ENCODE results near the gene BANK1.

DNA sequence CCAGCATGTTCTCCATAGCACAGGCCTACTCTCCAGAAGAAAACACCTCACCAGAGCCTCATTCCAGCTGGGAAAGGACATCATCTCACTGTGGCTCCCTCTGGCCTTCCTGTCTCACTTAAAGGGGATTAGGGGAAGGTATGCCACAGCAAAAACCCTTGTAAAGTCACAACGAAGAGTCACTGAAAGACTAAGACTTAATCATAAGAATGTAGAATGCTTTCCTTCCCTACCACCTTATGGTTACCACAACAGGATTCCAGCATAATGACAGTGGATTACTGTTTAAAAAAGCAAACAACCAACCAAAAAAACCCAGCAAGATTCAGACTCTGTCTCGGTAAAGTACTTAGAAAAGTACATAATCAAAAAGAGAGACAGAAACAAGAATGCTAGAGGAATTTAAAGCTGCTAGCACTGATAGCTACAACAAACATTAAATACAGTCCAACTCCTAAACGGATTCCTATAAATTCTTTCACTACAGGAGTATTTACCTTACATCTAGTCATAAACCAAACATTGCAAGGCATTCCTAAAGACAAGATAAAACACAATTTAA, 75.1 kb downstream of the BANK1 start:
- TF ChIP-seq, protein P1, sequence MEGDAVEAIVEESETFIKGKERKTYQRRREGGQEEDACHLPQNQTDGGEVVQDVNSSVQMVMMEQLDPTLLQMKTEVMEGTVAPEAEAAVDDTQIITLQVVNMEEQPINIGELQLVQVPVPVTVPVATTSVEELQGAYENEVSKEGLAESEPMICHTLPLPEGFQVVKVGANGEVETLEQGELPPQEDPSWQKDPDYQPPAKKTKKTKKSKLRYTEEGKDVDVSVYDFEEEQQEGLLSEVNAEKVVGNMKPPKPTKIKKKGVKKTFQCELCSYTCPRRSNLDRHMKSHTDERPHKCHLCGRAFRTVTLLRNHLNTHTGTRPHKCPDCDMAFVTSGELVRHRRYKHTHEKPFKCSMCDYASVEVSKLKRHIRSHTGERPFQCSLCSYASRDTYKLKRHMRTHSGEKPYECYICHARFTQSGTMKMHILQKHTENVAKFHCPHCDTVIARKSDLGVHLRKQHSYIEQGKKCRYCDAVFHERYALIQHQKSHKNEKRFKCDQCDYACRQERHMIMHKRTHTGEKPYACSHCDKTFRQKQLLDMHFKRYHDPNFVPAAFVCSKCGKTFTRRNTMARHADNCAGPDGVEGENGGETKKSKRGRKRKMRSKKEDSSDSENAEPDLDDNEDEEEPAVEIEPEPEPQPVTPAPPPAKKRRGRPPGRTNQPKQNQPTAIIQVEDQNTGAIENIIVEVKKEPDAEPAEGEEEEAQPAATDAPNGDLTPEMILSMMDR (conservative IDR thresholded peaks at IDR 0.05; ENCODE audit: low read length): no peak
- no peak for TF ChIP-seq EZH2phosphoT487 (IDR thresholded peaks at IDR 0.05; ENCODE audit: borderline replicate concordance, low read depth, low read length)
